OCI-LY7 (cell line): Measurements from ENCODE around the gene TMEM161A. TPM values are rescaled to one million over a fixed set of nuclear protein-coding genes. Genes with fewer than 3 reads are reported as not detected.

Experiments
- BruUV-seq: library from RNA; stranded (reverse); fragments of 400-500 nt; replicated peaks from 2 replicates; lab custom pipeline; 2021; lab: Mats Ljungman, UMichigan
- CTCF ChIA-PET: fragments of 300-600 bp; sonication (Branson Sonifier 250); formaldehyde crosslinking; loops from one replicate; lab custom pipeline; 2022; ENCODE audit warnings: antibody characterized with exemption; ENCODE audit not compliant: unreplicated experiment; lab: Charles Lee
- POLR2A ChIA-PET: fragments of 300-600 bp; sonication (Branson Sonifier 250); formaldehyde crosslinking; loops from one replicate; lab custom pipeline; 2022; ENCODE audit warnings: antibody characterized with exemption; lab: Charles Lee
- DNase-seq: peaks from one replicate; pipeline ENCODE4 v3.0.0-alpha.2; 2015; ENCODE audit warnings: low spot score
- H2AFZ ChIP-seq: fragments of 200-600 bp; sonication (generic), shearing (Covaris generic); 2 replicates; pipeline ENCODE4 v1.6.1; 2014; ENCODE audit warnings: mild to moderate bottlenecking, antibody characterized with exemption, low read length, moderate library complexity
- H3K27ac ChIP-seq: fragments of 200-600 bp; sonication (generic); 2 replicates; pipeline ENCODE4 v1.5.1; 2014; ENCODE audit warnings: mixed run types, low read depth, mild to moderate bottlenecking, moderate library complexity, low read length, inconsistent platforms; ENCODE audit not compliant: poor library complexity, severe bottlenecking
- H3K36me3 ChIP-seq: fragments of 200-600 bp; sonication (generic); 2 replicates; pipeline ENCODE4 v1.6.1; 2014; ENCODE audit warnings: mild to moderate bottlenecking, antibody characterized with exemption, low read length, moderate library complexity, mixed read lengths; ENCODE audit not compliant: insufficient read depth
- H3K4me1 ChIP-seq: fragments of 200-600 bp; sonication (generic); 2 replicates; pipeline ENCODE4 v1.5.1; 2014; ENCODE audit warnings: mild to moderate bottlenecking, low read length; ENCODE audit not compliant: insufficient read depth, poor library complexity, severe bottlenecking
- H3K4me2 ChIP-seq: fragments of 200-600 bp; sonication (generic); 2 replicates; pipeline ENCODE4 v1.6.1; 2014; ENCODE audit warnings: mild to moderate bottlenecking, low read length
- H3K4me3 ChIP-seq: fragments of 200-600 bp; sonication (generic); 2 replicates; pipeline ENCODE4 v1.5.1; 2014; ENCODE audit warnings: mild to moderate bottlenecking, low read depth, low read length; ENCODE audit not compliant: poor library complexity, severe bottlenecking
- H3K79me2 ChIP-seq: fragments of 200-600 bp; sonication (generic); 2 replicates; pipeline ENCODE4 v1.6.1; 2016; ENCODE audit warnings: low read depth, mild to moderate bottlenecking, low read length, moderate library complexity, mixed read lengths; ENCODE audit not compliant: insufficient read depth
- H3K9me2 ChIP-seq: fragments of 200-600 bp; sonication (generic); 2 replicates; pipeline ENCODE4 v1.6.1; 2016; ENCODE audit warnings: mild to moderate bottlenecking, low read length, mixed read lengths; ENCODE audit not compliant: insufficient read depth
- H3K9me3 ChIP-seq: fragments of 200-600 bp; sonication (generic); 2 replicates; pipeline ENCODE4 v1.6.1; 2014; ENCODE audit warnings: mild to moderate bottlenecking, mixed run types, low read length, mixed read lengths
- H4K20me1 ChIP-seq: fragments of 200-600 bp; sonication (generic); 2 replicates; pipeline ENCODE4 v1.6.1; 2014; ENCODE audit warnings: mild to moderate bottlenecking, antibody characterized with exemption, low read length, moderate library complexity, mixed read lengths; ENCODE audit not compliant: insufficient read depth
- EZH2phosphoT487 ChIP-seq: fragments of 200-600 bp; sonication (generic); IDR thresholded peaks from 2 replicates; pipeline ENCODE4 v1.6.1; 2018; ENCODE audit warnings: low read depth, borderline replicate concordance, mild to moderate bottlenecking, mixed run types, antibody characterized with exemption, low read length, moderate library complexity, mixed read lengths
- intact Hi-C: fragments of 100-400 bp; cut with micrococcal nuclease; formaldehyde crosslinking; loops from one replicate; pipeline ENCODE4 v1.10.0; 2022; ENCODE audit not compliant: unreplicated experiment
- total RNA-seq, 2 experiments: library from RNA; depleted of rRNA in 1 of 2; stranded (reverse); fragments of >200 nt in 1 of 2; shearing (Covaris generic) in 1 of 2; gene quantifications; 2 replicates each; pipeline ENCODE4 v1.2.3, GENCODE V29; 2014 to 2022
- TF ChIP-seq, protein P1 (sequence below): fragments of 200-600 bp; sonication (generic); conservative IDR thresholded peaks from 2 replicates; pipeline ENCODE4 v1.5.1; 2014; ENCODE audit warnings: mild to moderate bottlenecking, antibody characterized with exemption, low read length, moderate library complexity, mixed read lengths

TMEM161A gene
- total RNA-seq, 2 experiments from 2014 or later = 31.2 to 40.5 TPM

DNA sequence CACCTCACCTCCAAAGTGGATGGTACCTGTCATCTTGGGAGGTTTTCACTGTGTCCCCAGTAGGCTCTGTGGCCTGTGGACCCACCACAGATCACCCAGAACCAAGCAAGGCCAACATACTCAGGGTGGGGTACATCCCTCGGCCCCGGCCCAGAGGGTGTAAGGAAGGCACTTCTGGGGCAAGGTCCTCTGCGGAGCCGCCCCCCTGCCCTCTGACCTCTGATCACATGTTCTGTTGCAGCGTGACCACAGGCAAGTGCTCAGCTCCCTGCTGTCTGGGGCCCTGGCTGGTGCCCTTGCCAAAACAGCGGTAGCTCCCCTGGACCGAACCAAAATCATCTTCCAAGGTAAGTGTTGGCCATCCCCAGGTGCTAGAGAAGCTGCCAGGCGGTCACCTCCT lies 36.7 kb downstream of the TMEM161A start:
- no peaks in the 10 kb centered on the region for H3K9me3 ChIP-seq
- H3K4me1 ChIP-seq = peaks cover 16% of the 10 kb centered on the region
- no peak overlapping the region for H3K27ac ChIP-seq
- intact Hi-C loops = no loop called here
- H3K9me2 ChIP-seq = no peaks in the 10 kb centered on the region
- ChIA-PET POLR2A (interaction anchor here (1.3 kb wide), 1 partner anchor 9 kb away, joined by 3 read pairs; no protein-coding TSS in a partner anchor), CTCF (no interaction called here)
- H3K79me2 ChIP-seq = no peaks in the 10 kb centered on the region
- H3K4me2 ChIP-seq = no peak overlapping the region
- TF ChIP-seq EZH2phosphoT487 = no peak
- TF ChIP-seq, protein P1, sequence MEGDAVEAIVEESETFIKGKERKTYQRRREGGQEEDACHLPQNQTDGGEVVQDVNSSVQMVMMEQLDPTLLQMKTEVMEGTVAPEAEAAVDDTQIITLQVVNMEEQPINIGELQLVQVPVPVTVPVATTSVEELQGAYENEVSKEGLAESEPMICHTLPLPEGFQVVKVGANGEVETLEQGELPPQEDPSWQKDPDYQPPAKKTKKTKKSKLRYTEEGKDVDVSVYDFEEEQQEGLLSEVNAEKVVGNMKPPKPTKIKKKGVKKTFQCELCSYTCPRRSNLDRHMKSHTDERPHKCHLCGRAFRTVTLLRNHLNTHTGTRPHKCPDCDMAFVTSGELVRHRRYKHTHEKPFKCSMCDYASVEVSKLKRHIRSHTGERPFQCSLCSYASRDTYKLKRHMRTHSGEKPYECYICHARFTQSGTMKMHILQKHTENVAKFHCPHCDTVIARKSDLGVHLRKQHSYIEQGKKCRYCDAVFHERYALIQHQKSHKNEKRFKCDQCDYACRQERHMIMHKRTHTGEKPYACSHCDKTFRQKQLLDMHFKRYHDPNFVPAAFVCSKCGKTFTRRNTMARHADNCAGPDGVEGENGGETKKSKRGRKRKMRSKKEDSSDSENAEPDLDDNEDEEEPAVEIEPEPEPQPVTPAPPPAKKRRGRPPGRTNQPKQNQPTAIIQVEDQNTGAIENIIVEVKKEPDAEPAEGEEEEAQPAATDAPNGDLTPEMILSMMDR = no peak
- H4K20me1 ChIP-seq = no peaks in the 10 kb centered on the region
- H3K4me3 ChIP-seq = no peak overlapping the region
- H2AFZ ChIP-seq = no peak overlapping the region
- no TSS peak for BruUV-seq
- H3K36me3 ChIP-seq = 0 out of 2 replicates have a peak, but pooled peaks cover 8% of the 10 kb centered on the region
- no peak for DNase-seq

DNA sequence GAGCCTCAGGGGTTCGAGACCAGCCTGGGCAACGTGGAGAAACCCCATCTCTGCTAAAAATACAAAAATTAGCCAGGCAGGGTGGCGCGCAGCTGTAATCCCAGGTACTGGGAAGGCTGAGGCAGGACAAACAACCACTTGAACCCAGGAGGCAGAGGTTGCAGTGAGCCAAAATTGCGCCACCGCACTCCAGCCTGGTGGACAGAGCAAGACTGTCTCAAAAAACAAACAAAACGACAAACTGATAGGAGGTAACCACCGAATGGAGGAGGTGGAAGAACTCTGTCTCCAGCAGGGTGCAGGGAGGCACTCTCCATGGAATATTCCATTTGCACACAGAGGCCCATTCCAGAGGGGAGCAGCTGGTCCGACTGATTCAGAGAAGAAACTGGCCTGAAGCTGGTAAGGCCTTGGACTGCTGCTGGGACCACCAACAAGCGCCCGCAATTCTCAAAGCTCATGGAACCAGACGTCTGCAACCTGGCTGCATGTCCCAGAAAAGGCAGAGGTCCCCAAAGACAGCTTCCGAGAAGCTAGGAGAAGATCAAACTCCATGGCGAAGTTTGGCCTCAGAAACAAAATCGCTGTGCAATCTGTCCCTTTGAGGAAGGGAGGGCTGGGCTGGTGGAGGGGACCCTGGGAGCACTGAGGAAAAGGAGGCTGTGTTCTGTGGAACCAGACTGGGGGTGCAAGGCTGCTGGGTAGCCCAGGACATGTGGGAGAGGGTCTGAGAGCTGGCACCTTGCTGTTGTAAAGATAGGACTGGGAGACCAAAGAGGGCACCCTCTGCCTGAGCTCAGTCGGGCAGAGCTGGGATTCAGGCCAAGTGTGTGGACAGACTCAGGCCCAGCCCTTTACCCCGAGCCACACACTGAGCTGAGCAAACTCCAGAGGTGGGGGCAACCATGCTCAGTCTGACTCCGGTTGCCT lies 39.3 kb downstream of the TMEM161A start:
- Histone ChIP-seq H3K79me2 (no peaks in the 10 kb centered on the region), H4K20me1 (no peaks in the 10 kb centered on the region), H3K9me3 (no peaks in the 10 kb centered on the region), H3K4me1 (no peaks in the 10 kb centered on the region), H3K9me2 (no peaks in the 10 kb centered on the region), H3K27ac (no peak overlapping the region), H3K4me3 (no peak overlapping the region), H3K36me3 (0 out of 2 replicates have a peak, but pooled peaks cover 8% of the 10 kb centered on the region), H2AFZ (no peak overlapping the region), H3K4me2 (no peak overlapping the region)
- intact Hi-C loops = no loop called here
- no peak for DNase-seq
- TF ChIP-seq, protein P1 = no peak
- TF ChIP-seq EZH2phosphoT487 = no peak
- ChIA-PET POLR2A (no interaction called here), CTCF (no interaction called here)
- BruUV-seq = TSS peak; percentile 41
